NB4 (cell line): ENCODE measurements around the gene RBMXL3.

ENCODE experiments used
- DNase-seq: peaks from one replicate; pipeline ENCODE4 v3.0.0; 2010; ENCODE audit warnings: low read depth
- H3K4me3 ChIP-seq: one replicate; pipeline ENCODE4 v1.5.1; 2011; ENCODE audit warnings: mild to moderate bottlenecking, low read depth, low read length, moderate library complexity
- CTCF ChIP-seq: IDR thresholded peaks from one replicate; pipeline ENCODE4 v1.5.1; 2012; ENCODE audit warnings: low read depth, low read length
- MYC ChIP-seq: IDR thresholded peaks from 2 replicates; pipeline ENCODE4 v1.6.1; 2011; ENCODE audit warnings: low read depth, low read length
- POLR2A ChIP-seq: IDR thresholded peaks from 2 replicates; pipeline ENCODE4 v1.6.1; 2011; ENCODE audit warnings: mild to moderate bottlenecking; ENCODE audit not compliant: insufficient read length; ENCODE audit errors: extremely low read depth
- TF ChIP-seq, protein P1 (sequence below): IDR thresholded peaks from 2 replicates; pipeline ENCODE4 v1.6.1; 2011; ENCODE audit warnings: low read depth, low read length

RBMXL3 gene

GRCh38 chrX:115229337-115230003, 40.3 kb downstream of the RBMXL3 start:
- TF ChIP-seq CTCF = no peak
- no peak for TF ChIP-seq MYC
- TF ChIP-seq, protein P1, sequence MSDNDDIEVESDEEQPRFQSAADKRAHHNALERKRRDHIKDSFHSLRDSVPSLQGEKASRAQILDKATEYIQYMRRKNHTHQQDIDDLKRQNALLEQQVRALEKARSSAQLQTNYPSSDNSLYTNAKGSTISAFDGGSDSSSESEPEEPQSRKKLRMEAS = no peak
- TF ChIP-seq POLR2A = no peak
- no peak for DNase-seq

GRCh38 chrX:115232933-115233496, 43.8 kb downstream of the RBMXL3 start:
- TF ChIP-seq MYC = no peak
- TF ChIP-seq, protein P1 = no peak
- TF ChIP-seq CTCF = no peak
- no peak for TF ChIP-seq POLR2A
- DNase-seq = no peak
- no peak overlapping the region for H3K4me3 ChIP-seq

More at GRCh38 chrX:115229337-115230003, 40.3 kb downstream of the RBMXL3 start:
- no peak overlapping the region for H3K4me3 ChIP-seq

DNA sequence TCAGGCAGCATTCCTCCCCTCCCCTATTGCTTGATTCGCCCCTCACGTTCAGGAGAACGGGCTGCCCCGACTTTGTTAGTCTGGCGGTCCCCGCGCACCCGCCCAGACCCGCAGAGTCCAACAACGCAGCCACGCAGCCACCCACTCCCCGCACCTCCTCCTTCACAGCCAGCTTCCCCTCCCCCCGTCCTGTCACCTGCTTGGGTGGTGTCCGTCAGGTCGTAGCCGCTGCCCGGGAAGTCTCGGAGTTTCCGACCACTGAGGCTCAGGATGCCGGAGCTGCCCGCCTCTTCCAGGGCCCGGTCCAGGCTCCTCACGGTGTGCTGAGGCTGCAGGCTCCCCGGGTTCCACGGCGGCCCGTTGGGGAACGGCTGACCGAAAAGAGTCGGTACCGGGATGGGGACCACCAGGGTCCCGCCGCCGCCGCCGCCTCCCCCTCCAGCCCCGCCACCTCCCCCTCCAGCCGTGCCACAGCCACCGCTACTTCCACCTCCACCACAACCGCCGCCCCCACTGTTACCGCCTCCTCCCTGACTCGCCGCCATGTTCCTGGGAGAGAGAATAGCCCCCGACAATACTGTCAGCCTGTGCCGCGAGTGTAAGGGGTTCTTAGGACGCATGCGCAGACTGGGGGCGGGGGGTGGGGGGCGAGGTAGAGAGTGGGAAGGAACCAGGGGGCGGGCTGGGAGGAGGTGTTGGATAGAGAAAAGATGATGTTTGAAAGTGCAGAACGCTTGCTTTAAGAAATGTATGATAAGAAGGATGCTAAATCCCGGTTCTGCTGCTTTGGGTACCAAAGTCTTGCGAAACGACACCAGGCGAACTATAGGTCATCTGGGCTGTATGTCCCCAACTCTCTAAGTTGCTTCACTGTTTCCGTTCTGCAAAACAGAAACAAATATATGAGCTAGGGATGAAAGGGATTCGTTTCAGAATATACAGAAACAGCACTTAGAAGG, 44.6 kb downstream of the RBMXL3 start, which contains the start of gene LRCH2:
LRCH2 (minus strand) TSS at position 600 of the 959 bp plus-strand sequence; CDS start at position 545, 55 bp downstream.
- H3K4me3 ChIP-seq = no peak within 1 kb of the TSS
- TF ChIP-seq, protein P1 = no peak
- TF ChIP-seq CTCF = no peak
- no peak for TF ChIP-seq POLR2A
- TF ChIP-seq MYC = no peak

GRCh38 chrX:115234461-115234860, 45.3 kb downstream of the RBMXL3 start:
- H3K4me3 ChIP-seq = no peak overlapping the region
- no peak for TF ChIP-seq POLR2A
- TF ChIP-seq, protein P1 = no peak
- no peak for TF ChIP-seq MYC
- no peak for TF ChIP-seq CTCF
- no peak for DNase-seq

More for the DNA sequence above, 44.6 kb downstream of the RBMXL3 start, which contains the start of gene LRCH2:
- no peak for DNase-seq

- DNase-seq = no peak
- no peak overlapping the region for H3K4me3 ChIP-seq
- TF ChIP-seq, protein P1 = no peak
- TF ChIP-seq POLR2A = no peak
- TF ChIP-seq CTCF = no peak
- no peak for TF ChIP-seq MYC
Measured at GRCh38 chrX:115236560-115236959, 47.4 kb downstream of the RBMXL3 start.
